Tibial nerve (tissue), 3 donors: ENCODE results near the gene KIF5C.

ENCODE experiments used
- POLR2A ChIP-seq, 2 donors: fragments of 450-650 bp; IDR thresholded peaks; one replicate each; pipeline ENCODE4 v1.6.1; 2017; ENCODE audit warnings: antibody characterized with exemption in 2 of 2, mild to moderate bottlenecking in 2 of 2, moderate library complexity in 2 of 2
- TF ChIP-seq, protein P1 (sequence below), 5 experiments: fragments of 200-600 bp in 3 of 5; fragments of 450-650 bp in 2 of 5; sonication (generic) in 3 of 5; IDR thresholded peaks; one replicate each; pipeline ENCODE4 v1.5.1; 2016 to 2019; ENCODE audit warnings: antibody characterized with exemption in 5 of 5, mild to moderate bottlenecking in 3 of 5, moderate library complexity in 2 of 5

DNA sequence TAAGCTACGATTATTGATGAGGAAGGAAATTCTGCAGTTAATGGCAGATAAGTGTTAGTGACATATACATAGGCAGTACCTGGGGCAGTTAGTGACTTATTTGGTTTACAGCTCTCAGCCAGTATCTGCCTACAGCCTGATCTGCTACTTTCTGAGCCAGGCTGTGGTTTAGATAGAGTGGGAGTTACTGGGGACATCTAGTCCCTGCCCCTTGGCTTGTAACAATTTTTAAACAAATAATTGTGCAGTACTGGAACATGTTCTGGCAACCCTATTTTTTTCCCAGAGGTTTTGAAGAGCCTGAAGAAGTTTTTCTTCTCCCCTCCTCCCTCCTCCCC is 2.3 kb downstream of the KIF5C start:
- TF ChIP-seq, protein P1, sequence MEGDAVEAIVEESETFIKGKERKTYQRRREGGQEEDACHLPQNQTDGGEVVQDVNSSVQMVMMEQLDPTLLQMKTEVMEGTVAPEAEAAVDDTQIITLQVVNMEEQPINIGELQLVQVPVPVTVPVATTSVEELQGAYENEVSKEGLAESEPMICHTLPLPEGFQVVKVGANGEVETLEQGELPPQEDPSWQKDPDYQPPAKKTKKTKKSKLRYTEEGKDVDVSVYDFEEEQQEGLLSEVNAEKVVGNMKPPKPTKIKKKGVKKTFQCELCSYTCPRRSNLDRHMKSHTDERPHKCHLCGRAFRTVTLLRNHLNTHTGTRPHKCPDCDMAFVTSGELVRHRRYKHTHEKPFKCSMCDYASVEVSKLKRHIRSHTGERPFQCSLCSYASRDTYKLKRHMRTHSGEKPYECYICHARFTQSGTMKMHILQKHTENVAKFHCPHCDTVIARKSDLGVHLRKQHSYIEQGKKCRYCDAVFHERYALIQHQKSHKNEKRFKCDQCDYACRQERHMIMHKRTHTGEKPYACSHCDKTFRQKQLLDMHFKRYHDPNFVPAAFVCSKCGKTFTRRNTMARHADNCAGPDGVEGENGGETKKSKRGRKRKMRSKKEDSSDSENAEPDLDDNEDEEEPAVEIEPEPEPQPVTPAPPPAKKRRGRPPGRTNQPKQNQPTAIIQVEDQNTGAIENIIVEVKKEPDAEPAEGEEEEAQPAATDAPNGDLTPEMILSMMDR (IDR thresholded peaks at IDR 0.05) = no peak
- TF ChIP-seq POLR2A (IDR thresholded peaks at IDR 0.05) = no peak
